Upper lobe of right lung (tissue), 1 donor: ENCODE measurements around the gene ATAT1. TPM values are rescaled to one million over a fixed set of nuclear protein-coding genes. Genes with fewer than 3 reads are reported as not detected.
A peak's percentile ranks its signal among the peaks of the same experiment; 100 is the strongest.

Source experiments
- ATAC-seq: fragments of 200-7000 bp; cut with Tn5 transposase; one replicate; pipeline ENCODE4 v1.9.1; 2020; ENCODE audit warnings: mild to moderate bottlenecking, moderate library complexity
- DNase-seq: peaks from one replicate; pipeline ENCODE4 v3.0.0-alpha.2; 2020
- H3K27ac ChIP-seq: fragments of 200-600 bp; one replicate; pipeline ENCODE4 v1.8.0; 2022
- H3K27me3 ChIP-seq: fragments of 200-600 bp; one replicate; pipeline ENCODE4 v1.8.0; 2022; ENCODE audit warnings: mild to moderate bottlenecking
- H3K36me3 ChIP-seq: fragments of 200-600 bp; one replicate; pipeline ENCODE4 v1.8.0; 2022
- H3K4me1 ChIP-seq: fragments of 200-600 bp; one replicate; pipeline ENCODE4 v1.8.0; 2022
- H3K4me3 ChIP-seq: fragments of 200-600 bp; one replicate; pipeline ENCODE4 v1.8.0; 2022; ENCODE audit warnings: mild to moderate bottlenecking
- H3K9me3 ChIP-seq: fragments of 200-600 bp; one replicate; pipeline ENCODE4 v1.8.0; 2022
- CTCF ChIP-seq: fragments of 200-600 bp; IDR thresholded peaks from one replicate; pipeline ENCODE4 v1.8.0; 2022; ENCODE audit warnings: antibody characterized with exemption
- intact Hi-C: fragments of 100-400 bp; cut with DNase I; formaldehyde crosslinking; loops from one replicate; pipeline ENCODE4 v1.11.0; 2022
- total RNA-seq: library from RNA; stranded (reverse); fragmentation: NEBNext Ultra II Directional; extraction: Animal tissue kit (Norgen Biotek cat#: 25700); gene quantifications from one replicate; pipeline ENCODE4 v1.2.1, GENCODE V29; 2021
- donor health status: DM: no; HTN: yes; CAD: no; lungs with severe emphysema.

ATAT1 gene
- total RNA-seq, 1 donor from 2014 or later: 7.8 TPM

GRCh38 chr6:30682143-30683117, 55.8 kb downstream of the ATAT1 start:
- peak; percentile 92 for DNase-seq
- Histone ChIP-seq H3K27me3 (no peaks in the 10 kb centered on the region), H3K4me1 (peaks cover 50% of the 10 kb centered on the region), H3K9me3 (no peaks in the 10 kb centered on the region), H3K27ac (peak overlapping the region; percentile 92), H3K36me3 (peaks cover 29% of the 10 kb centered on the region), H3K4me3 (peak overlapping the region; percentile 78)
- peak; percentile 68 for ATAC-seq
- no peak for TF ChIP-seq CTCF
- intact Hi-C loops: loop anchor here (5.0 kb wide), 1 partner anchor 210 kb away; no protein-coding TSS in a partner anchor

GRCh38 chr6:30683183-30683979, 56.7 kb downstream of the ATAT1 start:
- no peak for DNase-seq
- no peak for ATAC-seq
- Histone ChIP-seq H3K36me3 (peaks cover 19% of the 10 kb centered on the region), H3K4me3 (peak overlapping the region; percentile 78), H3K4me1 (peaks cover 55% of the 10 kb centered on the region), H3K9me3 (no peaks in the 10 kb centered on the region), H3K27ac (peak overlapping the region; percentile 92), H3K27me3 (no peaks in the 10 kb centered on the region)
- intact Hi-C loops: loop anchor here (5.0 kb wide), 1 partner anchor 209 kb away; no protein-coding TSS in a partner anchor
- TF ChIP-seq CTCF: no peak

GRCh38 chr6:30683980-30684338, 57.3 kb downstream of the ATAT1 start:
- H3K36me3 ChIP-seq: peaks cover 13% of the 10 kb centered on the region
- peak overlapping the region; percentile 78 for H3K4me3 ChIP-seq
- DNase-seq (no peak), ATAC-seq (no peak)
- intact Hi-C loops: loop anchor here (5.0 kb wide), 1 partner anchor 208 kb away; no protein-coding TSS in a partner anchor
- no peaks in the 10 kb centered on the region for H3K9me3 ChIP-seq
- no peak for TF ChIP-seq CTCF
- H3K27ac ChIP-seq: peak overlapping the region; percentile 92
- peaks cover 54% of the 10 kb centered on the region for H3K4me1 ChIP-seq
- no peaks in the 10 kb centered on the region for H3K27me3 ChIP-seq

- ATAC-seq (peak; percentile 5), DNase-seq (peak; percentile 76)
- Histone ChIP-seq H3K9me3 (no peaks in the 10 kb centered on the region), H3K4me1 (peaks cover 49% of the 10 kb centered on the region), H3K27ac (peak overlapping the region; percentile 92), H3K4me3 (peak overlapping the region; percentile 78), H3K27me3 (no peaks in the 10 kb centered on the region), H3K36me3 (peaks cover 11% of the 10 kb centered on the region)
- intact Hi-C loops: loop anchor here (5.0 kb wide), 1 partner anchor 208 kb away; no protein-coding TSS in a partner anchor
- no peak for TF ChIP-seq CTCF
These were observed 57.9 kb downstream of the ATAT1 start for GRCh38 chr6:30684386-30685156.
